Pancreas (tissue), 10 donors: Measurements from ENCODE around the gene PPP2R5E. TPM values are rescaled to one million over a fixed set of nuclear protein-coding genes. Genes with fewer than 3 reads are reported as not detected.

ENCODE experiments used
- ATAC-seq, 4 donors: fragments of 200-7000 bp; cut with Tn5 transposase; one replicate each; pipeline versions ENCODE4 v1.8.0 to v1.9.1; 2020; ENCODE audit warnings: mild to moderate bottlenecking in 4 of 4, moderate library complexity in 4 of 4
- DNase-seq, 6 donors: peaks; one replicate each; pipeline ENCODE4 v3.0.0-alpha.2; 2020
- FAIRE-seq: peaks from 2 replicates; lab custom pipeline; 2012; peaks lifted over from hg19 to GRCh38; lab: Jason Lieb, UNC
- H3K27ac ChIP-seq, 4 donors: fragments of 200-600 bp; sonication (generic); 1 replicate in 3 of 4; 2 replicates in 1 of 4; pipeline versions ENCODE4 v1.5.0 to v1.8.0; 2020
- H3K27me3 ChIP-seq, 4 donors: fragments of 200-600 bp; one replicate each; pipeline ENCODE4 v1.8.0; 2021
- H3K36me3 ChIP-seq, 3 donors: fragments of 200-600 bp; sonication (generic) in 1 of 3; one replicate each; pipeline versions ENCODE4 v1.5.0 to v1.8.0; 2020 to 2021
- H3K4me1 ChIP-seq, 3 donors: fragments of 200-600 bp; one replicate each; pipeline ENCODE4 v1.8.0; 2021
- H3K4me3 ChIP-seq, 4 donors: fragments of 200-600 bp; sonication (generic) in 2 of 4; one replicate each; pipeline versions ENCODE4 v1.5.0 to v1.8.0; 2020 to 2021
- H3K9me3 ChIP-seq, 4 donors: fragments of 200-600 bp; one replicate each; pipeline ENCODE4 v1.8.0; 2021
- WGBS, 2 donors: extraction: QIAGEN DNeasy Blood & Tissue Kit; methylation state at CpG; one replicate each; pipeline ENCODE4 v1.1.7; 2013; 5-methylcytosine and 5-hydroxymethylcytosine counted together
- intact Hi-C, 3 donors: fragments of 100-400 bp; cut with DNase I; formaldehyde crosslinking; loops; one replicate each; pipeline versions ENCODE4 v1.11.1 to v1.14.2; 2022
- polyA plus RNA-seq, 2 donors: library from polyadenylated mRNA; stranded (reverse); fragments of 200-250 nt; gene quantifications; one replicate each; pipeline ENCODE4 v1.2.3, GENCODE V29; 2013
- total RNA-seq, 6 donors: library from RNA; stranded (reverse); fragmentation: NEBNext Ultra II Directional in 4 of 6; extraction: Animal tissue kit (Norgen Biotek cat#: 25700) in 4 of 6; gene quantifications; one replicate each; pipeline versions ENCODE4 v1.2.1 to v1.2.4, GENCODE V29; 2021 to 2023
- TF ChIP-seq, protein P1 (sequence below), 4 donors: fragments of 200-600 bp; sonication (generic) in 3 of 4; IDR thresholded peaks; one replicate each; pipeline versions ENCODE4 v1.5.0 to v1.8.0; 2021; ENCODE audit warnings: antibody characterized with exemption in 4 of 4
- donor health status: healthy with polysubstance abuse.
- donor health status: DM: no; HTN: no; CAD: no; lungs with moderate emphysema.
- donor health status: DM: no; HTN: no; CAD: no.
- donor health status: control.
- donor health status: control.
- donor health status: Bipolar disorder and iron deficiency.
- donor health status: DM: yes; HTN: yes; CAD: no.
- donor health status: DM: no; HTN: no; CAD: no.
- donor health status: DM: no; HTN: no; CAD: no.
- donor health status: DM: yes; HTN: yes; CAD: no.

The PPP2R5E gene
- total and polyA plus RNA-seq, 8 donors, result 3.6 to 25.6 (median 15.0) TPM

GRCh38 chr14:63513756-63514155 is 29.4 kb downstream of the PPP2R5E start:
- Histone ChIP-seq H3K4me1 (peaks cover 0 to 12% (median 10%) of the 10 kb centered on the region in 3 donors), H3K27me3 (no peaks in the 10 kb centered on the region), H3K27ac (no peak overlapping the region), H3K36me3 (no peaks in the 10 kb centered on the region), H3K4me3 (no peak overlapping the region), H3K9me3 (no peaks in the 10 kb centered on the region)
- TF ChIP-seq, protein P1, sequence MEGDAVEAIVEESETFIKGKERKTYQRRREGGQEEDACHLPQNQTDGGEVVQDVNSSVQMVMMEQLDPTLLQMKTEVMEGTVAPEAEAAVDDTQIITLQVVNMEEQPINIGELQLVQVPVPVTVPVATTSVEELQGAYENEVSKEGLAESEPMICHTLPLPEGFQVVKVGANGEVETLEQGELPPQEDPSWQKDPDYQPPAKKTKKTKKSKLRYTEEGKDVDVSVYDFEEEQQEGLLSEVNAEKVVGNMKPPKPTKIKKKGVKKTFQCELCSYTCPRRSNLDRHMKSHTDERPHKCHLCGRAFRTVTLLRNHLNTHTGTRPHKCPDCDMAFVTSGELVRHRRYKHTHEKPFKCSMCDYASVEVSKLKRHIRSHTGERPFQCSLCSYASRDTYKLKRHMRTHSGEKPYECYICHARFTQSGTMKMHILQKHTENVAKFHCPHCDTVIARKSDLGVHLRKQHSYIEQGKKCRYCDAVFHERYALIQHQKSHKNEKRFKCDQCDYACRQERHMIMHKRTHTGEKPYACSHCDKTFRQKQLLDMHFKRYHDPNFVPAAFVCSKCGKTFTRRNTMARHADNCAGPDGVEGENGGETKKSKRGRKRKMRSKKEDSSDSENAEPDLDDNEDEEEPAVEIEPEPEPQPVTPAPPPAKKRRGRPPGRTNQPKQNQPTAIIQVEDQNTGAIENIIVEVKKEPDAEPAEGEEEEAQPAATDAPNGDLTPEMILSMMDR (IDR thresholded peaks at IDR 0.05), result no peak
- no peak for FAIRE-seq
- no peak for DNase-seq
- peak in 1 of 4 donors; percentile 21 for ATAC-seq
- 43 to 45% methylated on average over 4 of the region's 4 CpGs for WGBS, 2 donors
- intact Hi-C loops, result no loop called here

- ATAC-seq (no peak), DNase-seq (no peak), FAIRE-seq (no peak)
- intact Hi-C loops, result no loop called here
- peaks cover 0 to 12% (median 10%) of the 10 kb centered on the region in 3 donors for H3K4me1 ChIP-seq
- no peak overlapping the region for H3K27ac ChIP-seq
- H3K27me3 ChIP-seq, result no peaks in the 10 kb centered on the region
- H3K36me3 ChIP-seq, result no peaks in the 10 kb centered on the region
- H3K4me3 ChIP-seq, result no peak overlapping the region
- no peaks in the 10 kb centered on the region for H3K9me3 ChIP-seq
- TF ChIP-seq, protein P1 (IDR thresholded peaks at IDR 0.05), result no peak
Observed at GRCh38 chr14:63512861-63513260, 30.3 kb downstream of the PPP2R5E start.

DNA sequence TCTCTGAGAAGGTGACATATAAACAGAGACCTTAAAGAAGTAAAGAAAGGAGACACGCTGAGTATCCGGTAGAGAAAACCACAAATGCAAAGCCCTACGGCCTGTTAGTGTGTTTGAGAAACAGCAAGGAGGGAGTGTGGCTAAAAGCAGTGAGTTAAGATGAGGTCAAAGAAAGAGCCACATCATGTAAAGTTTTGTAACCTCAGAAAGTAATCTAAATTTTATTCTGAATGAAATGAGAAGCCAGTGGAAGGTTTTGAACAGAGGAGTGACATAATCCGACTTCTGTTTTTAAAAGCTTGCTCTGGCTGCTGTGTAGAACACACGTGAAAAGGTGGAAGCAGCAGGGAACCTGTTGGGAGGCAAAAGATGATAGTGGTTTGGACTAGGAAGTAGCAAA is 32.6 kb downstream of the PPP2R5E start:
- 91 to 93% methylated on average over 5 of the region's 5 CpGs for WGBS, 2 donors
- Histone ChIP-seq H3K9me3 (no peaks in the 10 kb centered on the region), H3K4me3 (no peak overlapping the region), H3K27me3 (no peaks in the 10 kb centered on the region), H3K27ac (no peak overlapping the region), H3K4me1 (peaks cover 0 to 12% (median 10%) of the 10 kb centered on the region in 3 donors), H3K36me3 (no peaks in the 10 kb centered on the region)
- DNase-seq, result no peak
- TF ChIP-seq, protein P1 (IDR thresholded peaks at IDR 0.05), result no peak
- no peak for ATAC-seq
- intact Hi-C loops, result no loop called here
- FAIRE-seq, result no peak

DNA sequence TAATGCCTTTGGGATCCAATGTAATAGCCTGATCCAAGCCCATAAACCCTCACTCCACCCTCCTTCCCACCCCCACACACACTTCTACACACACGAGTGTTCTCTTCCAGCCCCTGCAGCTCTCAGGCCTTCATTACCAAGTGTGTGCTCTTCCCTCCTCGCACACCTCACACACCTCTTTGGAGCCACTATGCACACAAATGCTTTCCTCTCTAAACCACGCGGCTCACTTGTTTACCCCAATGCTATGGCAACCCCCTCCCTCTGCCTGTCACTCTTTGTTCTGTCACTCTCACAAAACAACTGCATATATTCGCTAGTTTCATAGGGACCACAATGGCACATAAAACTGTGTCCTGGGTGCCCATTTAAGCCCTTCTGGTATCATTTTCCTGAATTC is 35.1 kb downstream of the PPP2R5E start:
- FAIRE-seq, result no peak
- H3K4me1 ChIP-seq, result no peaks in the 10 kb centered on the region
- DNase-seq, result no peak
- H3K36me3 ChIP-seq, result no peaks in the 10 kb centered on the region
- no peak overlapping the region for H3K4me3 ChIP-seq
- 69 to 76% methylated on average over 5 of the region's 5 CpGs for WGBS, 2 donors
- no peaks in the 10 kb centered on the region for H3K27me3 ChIP-seq
- intact Hi-C loops, result no loop called here
- H3K9me3 ChIP-seq, result no peaks in the 10 kb centered on the region
- no peak overlapping the region for H3K27ac ChIP-seq
- peak in 1 of 4 donors; percentile 22 for ATAC-seq
- TF ChIP-seq, protein P1 (IDR thresholded peaks at IDR 0.05), result no peak

DNA sequence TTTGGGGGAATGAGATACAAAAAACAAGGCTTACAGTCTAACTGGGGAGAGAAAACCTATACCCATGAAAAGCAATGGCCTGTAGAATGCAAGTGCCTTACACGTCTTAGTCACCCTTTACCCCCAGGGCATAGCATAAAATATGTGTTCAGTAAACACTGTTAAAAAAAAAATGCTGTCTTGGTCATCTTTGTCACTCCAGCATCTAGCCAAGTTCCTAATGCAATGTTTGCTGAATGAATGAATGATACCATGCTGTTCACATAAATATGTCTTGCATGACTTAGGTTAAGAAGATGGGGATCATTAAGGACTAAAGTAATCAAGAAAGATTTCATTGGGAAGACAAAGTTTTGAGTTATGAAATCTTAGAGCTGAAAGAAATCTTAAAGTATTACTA is 38.5 kb downstream of the PPP2R5E start:
- Histone ChIP-seq H3K4me3 (no peak overlapping the region), H3K36me3 (no peaks in the 10 kb centered on the region), H3K27ac (no peak overlapping the region), H3K9me3 (no peaks in the 10 kb centered on the region), H3K4me1 (no peaks in the 10 kb centered on the region), H3K27me3 (no peaks in the 10 kb centered on the region)
- FAIRE-seq (no peak), DNase-seq (no peak), ATAC-seq (no peak)
- TF ChIP-seq, protein P1 (IDR thresholded peaks at IDR 0.05), result no peak
- intact Hi-C loops, result no loop called here
- WGBS, 2 donors, result 74 to 83% methylated on average over 1 of the region's 1 CpG
